Measurements from ENCODE around the gene SLC25A47. TPM values are rescaled to one million over a fixed set of nuclear protein-coding genes. Genes with fewer than 3 reads are reported as not detected.

The SLC25A47 gene
- total and polyA plus RNA-seq, 9 of the 15 experiments (the other 6 are each of a cell fraction or from before 2014, with no cell fraction given), result 0.09 to 0.23 (median 0.22) TPM; not detected in 6

GRCh38 chr14:100274250-100274649, 48.9 kb upstream of the SLC25A47 start (continued):
- TF ChIP-seq ZBTB2 (IDR thresholded peaks at IDR 0.05), result no peak
- no peak for TF ChIP-seq ZFP30 (CRISPR knock-in tag; IDR thresholded peaks at IDR 0.05; ENCODE audit: borderline replicate concordance)

- ChIA-PET CTCF (ENCODE audit: low intra/inter-chr PET ratio) (no interaction called here), POLR2A (interaction anchor here (0.6 kb wide), 1 partner anchor 11 kb away, joined by 3 read pairs; no protein-coding TSS in a partner anchor)
These were observed 47.9 kb upstream of the SLC25A47 start for GRCh38 chr14:100275214-100275613.

More at GRCh38 chr14:100275214-100275613, 47.9 kb upstream of the SLC25A47 start:
- Histone ChIP-seq H3K4me1 (replicated peaks in 1 of 2; ENCODE audit: control insufficient read depth in 2 of 2, insufficient read depth in 2 of 2, low read length in 2 of 2) (peaks cover 0 to 7% of the 10 kb centered on the region in 2 experiments; a peak in 2 of 5 replicates), H3K27ac (ENCODE audit: extremely low read depth, low read depth, low read length) (no peak overlapping the region), H3K4me2 (ENCODE audit: insufficient read depth, low read length) (no peak overlapping the region), H2AFZ (ENCODE audit: low read depth, low read length) (no peak overlapping the region), H3K9me1 (ENCODE audit: control insufficient read depth, insufficient read depth, low read length) (no peaks in the 10 kb centered on the region), H4K20me1 (replicated peaks; ENCODE audit: control insufficient read depth, insufficient read depth, low read length) (0 out of 2 replicates have a peak, but pooled peaks cover 6% of the 10 kb centered on the region), H3K9me3 (replicated peaks; ENCODE audit: control insufficient read depth, insufficient read depth, low read depth, low read length) (no peaks in the 10 kb centered on the region), H3K4me3 (no peak overlapping the region), H3K9ac (ENCODE audit: insufficient read depth in 1 of 2, low read depth in 2 of 2, low read length in 2 of 2) (no peak overlapping the region), H3K36me3 (ENCODE audit: control insufficient read depth, insufficient read depth, low read length) (peaks cover 72% of the 10 kb centered on the region; the same call in 2 of the 3 replicates), H3K27me3 (ENCODE audit: control insufficient read depth in 2 of 2, insufficient read depth in 2 of 2, low read length in 2 of 2) (no peaks in the 10 kb centered on the region), H3K79me2 (ENCODE audit: control insufficient read depth, insufficient read depth, low read length) (peaks cover 90% of the 10 kb centered on the region)
- DNase-seq (ENCODE audit: extremely low read depth in 1 of 4, low spot score in 3 of 4), result no peak
- no peak for ATAC-seq
- BruUV-seq (replicated peaks), result no TSS peak
- no peak for FAIRE-seq
- 84% methylated on average over 7 of the region's 7 CpGs for WGBS (ENCODE audit: insufficient coverage, low coverage, missing lambda C conversion rate)
- TF ChIP-seq SNAPC5 (CRISPR knock-in tag; IDR thresholded peaks at IDR 0.05) (no peak), TEAD1 (CRISPR knock-in tag; IDR thresholded peaks at IDR 0.05) (no peak), ZSCAN29 (IDR thresholded peaks at IDR 0.05) (no peak), ZNF395 (CRISPR knock-in tag; IDR thresholded peaks at IDR 0.05) (no peak), ZNF717 (CRISPR knock-in tag; IDR thresholded peaks at IDR 0.05) (no peak), ELF1 (tag; IDR thresholded peaks at IDR 0.05) (no peak), HEY1 (CRISPR knock-in tag; IDR thresholded peaks at IDR 0.05; ENCODE audit: borderline replicate concordance) (no peak), RAD21 (CRISPR knock-in tag; conservative IDR thresholded peaks at IDR 0.05 in 1 of 2, IDR thresholded peaks at IDR 0.05 in 1 of 2) (no peak), TGIF2 (CRISPR knock-in tag; IDR thresholded peaks at IDR 0.05) (no peak), RB1 (IDR thresholded peaks at IDR 0.05; ENCODE audit: low read depth) (no peak)
- intact Hi-C loops (cut with micrococcal nuclease), result no loop called here
- in situ Hi-C loops (cut with MboI), result no loop called here

Measured in K562 (cell line).